HepG2 (cell line): ENCODE results near the gene CTDNEP1. TPM values are rescaled to one million over a fixed set of nuclear protein-coding genes. Genes with fewer than 3 reads are reported as not detected.

Experiments
- HNF4A ChIP-seq: sonication (generic); formaldehyde crosslinking; IDR thresholded peaks from 2 replicates; pipeline ENCODE4 v1.4.0; 2020; ENCODE audit warnings: missing genetic modification reagents
- PAX8 ChIP-seq: sonication (generic); formaldehyde crosslinking; IDR thresholded peaks from 2 replicates; pipeline ENCODE4 v1.8.0; 2022; ENCODE audit warnings: mild to moderate bottlenecking, missing genetic modification reagents, borderline replicate concordance
- ZNF232 ChIP-seq: sonication (generic); formaldehyde crosslinking; IDR thresholded peaks from 2 replicates; pipeline ENCODE4 v1.4.0; 2020; ENCODE audit warnings: missing genetic modification reagents, borderline replicate concordance
- ZNF367 ChIP-seq: sonication (generic); formaldehyde crosslinking; IDR thresholded peaks from 2 replicates; pipeline ENCODE4 v1.4.0; 2020; ENCODE audit warnings: missing genetic modification reagents, borderline replicate concordance
- ZNF598 ChIP-seq: sonication (generic); formaldehyde crosslinking; IDR thresholded peaks from 2 replicates; pipeline ENCODE4 v1.5.1; 2020; ENCODE audit warnings: mild to moderate bottlenecking, missing genetic modification reagents, borderline replicate concordance
- ZNF703 ChIP-seq: sonication (generic); formaldehyde crosslinking; IDR thresholded peaks from 2 replicates; pipeline ENCODE4 v1.5.1; 2020; ENCODE audit warnings: missing genetic modification reagents, mild to moderate bottlenecking, moderate library complexity, borderline replicate concordance
- ZNF776 ChIP-seq: sonication (generic); formaldehyde crosslinking; IDR thresholded peaks from 2 replicates; pipeline ENCODE4 v1.4.0; 2020; ENCODE audit warnings: mild to moderate bottlenecking, missing genetic modification reagents
- ZNF878 ChIP-seq: sonication (generic); formaldehyde crosslinking; IDR thresholded peaks from 2 replicates; pipeline ENCODE4 v1.8.1; 2023; ENCODE audit warnings: mild to moderate bottlenecking, missing genetic modification reagents, moderate library complexity
- polyA plus RNA-seq, 8 experiments: library from polyadenylated mRNA; depleted of rRNA in 3 of 8; stranded (reverse) in 7 of 8; unstranded in 1 of 8; fragments of >200 nt; fragmentation: Illumina TruSeq in 4 of 8; extraction: Trizol in 4 of 8; gene quantifications; 2 replicates each; pipeline versions ENCODE4 v1.2.1 to v1.2.3, GENCODE V29; 2011 to 2016; ENCODE audit warnings: low read depth in 4 of 8, missing spikeins in 1 of 8, mixed read lengths in 1 of 8; ENCODE audit not compliant: insufficient read depth in 1 of 8
- total RNA-seq, 5 experiments: library from RNA; depleted of rRNA; stranded (reverse); fragments of >200 nt; fragmentation: Illumina TruSeq; extraction: Trizol; gene quantifications; 2 replicates each; pipeline ENCODE4 v1.2.3, GENCODE V29; 2016; ENCODE audit warnings: low read depth in 1 of 5
- TF ChIP-seq, protein P1 (sequence below): sonication (generic); formaldehyde crosslinking; IDR thresholded peaks from 2 replicates; pipeline ENCODE4 v1.5.0; 2020; ENCODE audit warnings: mild to moderate bottlenecking, low read depth, missing genetic modification reagents, borderline replicate concordance
- TF ChIP-seq, protein P2 (sequence below): sonication (generic); formaldehyde crosslinking; IDR thresholded peaks from 2 replicates; pipeline ENCODE4 v1.4.0; 2020; ENCODE audit warnings: mild to moderate bottlenecking, missing genetic modification reagents
- TF ChIP-seq, protein P3 (sequence below), 2 experiments: sonication (generic) in 1 of 2; formaldehyde crosslinking in 1 of 2; IDR thresholded peaks; 2 replicates each; pipeline versions ENCODE4 v1.6.1 to v1.9.0; 2014 to 2022; ENCODE audit warnings: antibody characterized with exemption in 1 of 2, borderline replicate concordance in 1 of 2, inconsistent platforms in 1 of 2, low read depth in 1 of 2, missing genetic modification reagents in 1 of 2
- TF ChIP-seq, protein P4 (sequence below): IDR thresholded peaks from 2 replicates; pipeline ENCODE4 v1.6.1; 2016; ENCODE audit warnings: missing genetic modification reagents, missing compliant biosample characterization
- TF ChIP-seq, protein P5 (sequence below): sonication (generic); formaldehyde crosslinking; IDR thresholded peaks from 2 replicates; pipeline ENCODE4 v1.4.0; 2020; ENCODE audit warnings: missing genetic modification reagents, borderline replicate concordance

CTDNEP1 gene
- total and polyA plus RNA-seq, 2 of the 13 experiments (the other 11 are each of a cell fraction or from before 2014, with no cell fraction given), result 19.8 to 118 TPM

DNA sequence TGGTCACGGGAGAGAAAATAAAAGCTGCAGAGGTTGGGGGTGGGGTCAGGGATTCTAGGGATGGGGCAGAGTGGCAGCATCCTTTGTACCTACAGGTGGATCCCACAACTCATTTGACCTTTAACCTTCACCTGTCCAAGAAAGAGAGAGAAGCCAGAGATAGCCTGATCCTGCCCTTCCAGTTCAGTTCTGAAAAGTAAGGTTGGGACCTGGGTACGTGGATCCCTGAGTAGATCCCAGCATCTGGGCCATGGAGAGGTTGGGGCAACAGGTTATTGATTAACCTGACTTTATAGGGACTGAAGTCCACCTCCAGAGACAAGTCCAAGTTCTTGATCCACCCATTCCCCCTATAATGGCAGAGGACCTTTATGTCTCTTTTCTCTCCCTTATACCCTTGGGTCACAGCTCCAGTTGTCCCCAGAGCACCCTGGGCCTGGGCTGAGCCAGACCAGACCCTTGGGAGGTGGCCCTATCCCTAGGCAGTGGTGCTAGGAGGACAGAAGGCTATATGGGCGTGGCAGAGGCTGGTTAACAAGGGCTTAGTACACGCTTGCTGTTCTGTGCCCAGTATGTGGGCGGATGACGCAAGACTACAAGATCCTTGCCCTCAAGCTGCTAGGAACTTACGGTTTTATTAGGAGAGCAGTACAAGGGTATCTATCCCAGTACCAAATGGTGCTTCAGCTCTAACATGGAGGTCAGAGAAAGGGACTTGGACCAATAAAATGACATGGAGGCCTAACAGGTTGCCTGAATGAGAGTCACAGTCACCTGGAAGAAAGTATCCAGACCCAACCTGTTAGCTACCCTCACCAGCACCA lies 7.4 kb upstream of the CTDNEP1 start (continued):
- TF ChIP-seq PAX8, result no peak
- TF ChIP-seq, protein P1, sequence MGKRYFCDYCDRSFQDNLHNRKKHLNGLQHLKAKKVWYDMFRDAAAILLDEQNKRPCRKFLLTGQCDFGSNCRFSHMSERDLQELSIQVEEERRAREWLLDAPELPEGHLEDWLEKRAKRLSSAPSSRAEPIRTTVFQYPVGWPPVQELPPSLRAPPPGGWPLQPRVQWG, result no peak
- no peak for TF ChIP-seq ZNF703 (CRISPR knock-in tag)
- TF ChIP-seq, protein P2, sequence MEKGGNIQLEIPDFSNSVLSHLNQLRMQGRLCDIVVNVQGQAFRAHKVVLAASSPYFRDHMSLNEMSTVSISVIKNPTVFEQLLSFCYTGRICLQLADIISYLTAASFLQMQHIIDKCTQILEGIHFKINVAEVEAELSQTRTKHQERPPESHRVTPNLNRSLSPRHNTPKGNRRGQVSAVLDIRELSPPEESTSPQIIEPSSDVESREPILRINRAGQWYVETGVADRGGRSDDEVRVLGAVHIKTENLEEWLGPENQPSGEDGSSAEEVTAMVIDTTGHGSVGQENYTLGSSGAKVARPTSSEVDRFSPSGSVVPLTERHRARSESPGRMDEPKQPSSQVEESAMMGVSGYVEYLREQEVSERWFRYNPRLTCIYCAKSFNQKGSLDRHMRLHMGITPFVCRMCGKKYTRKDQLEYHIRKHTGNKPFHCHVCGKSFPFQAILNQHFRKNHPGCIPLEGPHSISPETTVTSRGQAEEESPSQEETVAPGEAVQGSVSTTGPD (CRISPR knock-in tag), result no peak
- TF ChIP-seq, protein P3, sequence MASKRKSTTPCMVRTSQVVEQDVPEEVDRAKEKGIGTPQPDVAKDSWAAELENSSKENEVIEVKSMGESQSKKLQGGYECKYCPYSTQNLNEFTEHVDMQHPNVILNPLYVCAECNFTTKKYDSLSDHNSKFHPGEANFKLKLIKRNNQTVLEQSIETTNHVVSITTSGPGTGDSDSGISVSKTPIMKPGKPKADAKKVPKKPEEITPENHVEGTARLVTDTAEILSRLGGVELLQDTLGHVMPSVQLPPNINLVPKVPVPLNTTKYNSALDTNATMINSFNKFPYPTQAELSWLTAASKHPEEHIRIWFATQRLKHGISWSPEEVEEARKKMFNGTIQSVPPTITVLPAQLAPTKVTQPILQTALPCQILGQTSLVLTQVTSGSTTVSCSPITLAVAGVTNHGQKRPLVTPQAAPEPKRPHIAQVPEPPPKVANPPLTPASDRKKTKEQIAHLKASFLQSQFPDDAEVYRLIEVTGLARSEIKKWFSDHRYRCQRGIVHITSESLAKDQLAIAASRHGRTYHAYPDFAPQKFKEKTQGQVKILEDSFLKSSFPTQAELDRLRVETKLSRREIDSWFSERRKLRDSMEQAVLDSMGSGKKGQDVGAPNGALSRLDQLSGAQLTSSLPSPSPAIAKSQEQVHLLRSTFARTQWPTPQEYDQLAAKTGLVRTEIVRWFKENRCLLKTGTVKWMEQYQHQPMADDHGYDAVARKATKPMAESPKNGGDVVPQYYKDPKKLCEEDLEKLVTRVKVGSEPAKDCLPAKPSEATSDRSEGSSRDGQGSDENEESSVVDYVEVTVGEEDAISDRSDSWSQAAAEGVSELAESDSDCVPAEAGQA (IDR thresholded peaks at IDR 0.05; ENCODE audit: low read depth), result no peak
- TF ChIP-seq, protein P3 (CRISPR knock-in tag; IDR thresholded peaks at IDR 0.05; ENCODE audit: borderline replicate concordance), result no peak
- TF ChIP-seq HNF4A (CRISPR knock-in tag), result peak; percentile 76
- TF ChIP-seq, protein P4, sequence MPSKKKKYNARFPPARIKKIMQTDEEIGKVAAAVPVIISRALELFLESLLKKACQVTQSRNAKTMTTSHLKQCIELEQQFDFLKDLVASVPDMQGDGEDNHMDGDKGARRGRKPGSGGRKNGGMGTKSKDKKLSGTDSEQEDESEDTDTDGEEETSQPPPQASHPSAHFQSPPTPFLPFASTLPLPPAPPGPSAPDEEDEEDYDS, result no peak; the same call in 1 of the 2 replicates
- TF ChIP-seq ZNF232 (CRISPR knock-in tag), result no peak
- no peak for TF ChIP-seq ZNF776 (CRISPR knock-in tag)
- no peak for TF ChIP-seq ZNF878 (CRISPR knock-in tag)
- TF ChIP-seq, protein P5, sequence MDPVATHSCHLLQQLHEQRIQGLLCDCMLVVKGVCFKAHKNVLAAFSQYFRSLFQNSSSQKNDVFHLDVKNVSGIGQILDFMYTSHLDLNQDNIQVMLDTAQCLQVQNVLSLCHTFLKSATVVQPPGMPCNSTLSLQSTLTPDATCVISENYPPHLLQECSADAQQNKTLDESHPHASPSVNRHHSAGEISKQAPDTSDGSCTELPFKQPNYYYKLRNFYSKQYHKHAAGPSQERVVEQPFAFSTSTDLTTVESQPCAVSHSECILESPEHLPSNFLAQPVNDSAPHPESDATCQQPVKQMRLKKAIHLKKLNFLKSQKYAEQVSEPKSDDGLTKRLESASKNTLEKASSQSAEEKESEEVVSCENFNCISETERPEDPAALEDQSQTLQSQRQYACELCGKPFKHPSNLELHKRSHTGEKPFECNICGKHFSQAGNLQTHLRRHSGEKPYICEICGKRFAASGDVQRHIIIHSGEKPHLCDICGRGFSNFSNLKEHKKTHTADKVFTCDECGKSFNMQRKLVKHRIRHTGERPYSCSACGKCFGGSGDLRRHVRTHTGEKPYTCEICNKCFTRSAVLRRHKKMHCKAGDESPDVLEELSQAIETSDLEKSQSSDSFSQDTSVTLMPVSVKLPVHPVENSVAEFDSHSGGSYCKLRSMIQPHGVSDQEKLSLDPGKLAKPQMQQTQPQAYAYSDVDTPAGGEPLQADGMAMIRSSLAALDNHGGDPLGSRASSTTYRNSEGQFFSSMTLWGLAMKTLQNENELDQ, result no peak
- TF ChIP-seq ZNF598 (CRISPR knock-in tag), result 0 out of 2 replicates have a peak, but pooled peaks have one; percentile 62
- TF ChIP-seq ZNF367 (CRISPR knock-in tag), result no peak
